Measurements from ENCODE around the gene PIK3C2A.
"Not testable (repeated sequence)": the region's sequence is repeated elsewhere in the genome, so short reads cannot be mapped to it uniquely, and the experiment has no call there.

PIK3C2A gene, protein sequence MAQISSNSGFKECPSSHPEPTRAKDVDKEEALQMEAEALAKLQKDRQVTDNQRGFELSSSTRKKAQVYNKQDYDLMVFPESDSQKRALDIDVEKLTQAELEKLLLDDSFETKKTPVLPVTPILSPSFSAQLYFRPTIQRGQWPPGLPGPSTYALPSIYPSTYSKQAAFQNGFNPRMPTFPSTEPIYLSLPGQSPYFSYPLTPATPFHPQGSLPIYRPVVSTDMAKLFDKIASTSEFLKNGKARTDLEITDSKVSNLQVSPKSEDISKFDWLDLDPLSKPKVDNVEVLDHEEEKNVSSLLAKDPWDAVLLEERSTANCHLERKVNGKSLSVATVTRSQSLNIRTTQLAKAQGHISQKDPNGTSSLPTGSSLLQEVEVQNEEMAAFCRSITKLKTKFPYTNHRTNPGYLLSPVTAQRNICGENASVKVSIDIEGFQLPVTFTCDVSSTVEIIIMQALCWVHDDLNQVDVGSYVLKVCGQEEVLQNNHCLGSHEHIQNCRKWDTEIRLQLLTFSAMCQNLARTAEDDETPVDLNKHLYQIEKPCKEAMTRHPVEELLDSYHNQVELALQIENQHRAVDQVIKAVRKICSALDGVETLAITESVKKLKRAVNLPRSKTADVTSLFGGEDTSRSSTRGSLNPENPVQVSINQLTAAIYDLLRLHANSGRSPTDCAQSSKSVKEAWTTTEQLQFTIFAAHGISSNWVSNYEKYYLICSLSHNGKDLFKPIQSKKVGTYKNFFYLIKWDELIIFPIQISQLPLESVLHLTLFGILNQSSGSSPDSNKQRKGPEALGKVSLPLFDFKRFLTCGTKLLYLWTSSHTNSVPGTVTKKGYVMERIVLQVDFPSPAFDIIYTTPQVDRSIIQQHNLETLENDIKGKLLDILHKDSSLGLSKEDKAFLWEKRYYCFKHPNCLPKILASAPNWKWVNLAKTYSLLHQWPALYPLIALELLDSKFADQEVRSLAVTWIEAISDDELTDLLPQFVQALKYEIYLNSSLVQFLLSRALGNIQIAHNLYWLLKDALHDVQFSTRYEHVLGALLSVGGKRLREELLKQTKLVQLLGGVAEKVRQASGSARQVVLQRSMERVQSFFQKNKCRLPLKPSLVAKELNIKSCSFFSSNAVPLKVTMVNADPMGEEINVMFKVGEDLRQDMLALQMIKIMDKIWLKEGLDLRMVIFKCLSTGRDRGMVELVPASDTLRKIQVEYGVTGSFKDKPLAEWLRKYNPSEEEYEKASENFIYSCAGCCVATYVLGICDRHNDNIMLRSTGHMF (N-terminal part only)

DNA sequence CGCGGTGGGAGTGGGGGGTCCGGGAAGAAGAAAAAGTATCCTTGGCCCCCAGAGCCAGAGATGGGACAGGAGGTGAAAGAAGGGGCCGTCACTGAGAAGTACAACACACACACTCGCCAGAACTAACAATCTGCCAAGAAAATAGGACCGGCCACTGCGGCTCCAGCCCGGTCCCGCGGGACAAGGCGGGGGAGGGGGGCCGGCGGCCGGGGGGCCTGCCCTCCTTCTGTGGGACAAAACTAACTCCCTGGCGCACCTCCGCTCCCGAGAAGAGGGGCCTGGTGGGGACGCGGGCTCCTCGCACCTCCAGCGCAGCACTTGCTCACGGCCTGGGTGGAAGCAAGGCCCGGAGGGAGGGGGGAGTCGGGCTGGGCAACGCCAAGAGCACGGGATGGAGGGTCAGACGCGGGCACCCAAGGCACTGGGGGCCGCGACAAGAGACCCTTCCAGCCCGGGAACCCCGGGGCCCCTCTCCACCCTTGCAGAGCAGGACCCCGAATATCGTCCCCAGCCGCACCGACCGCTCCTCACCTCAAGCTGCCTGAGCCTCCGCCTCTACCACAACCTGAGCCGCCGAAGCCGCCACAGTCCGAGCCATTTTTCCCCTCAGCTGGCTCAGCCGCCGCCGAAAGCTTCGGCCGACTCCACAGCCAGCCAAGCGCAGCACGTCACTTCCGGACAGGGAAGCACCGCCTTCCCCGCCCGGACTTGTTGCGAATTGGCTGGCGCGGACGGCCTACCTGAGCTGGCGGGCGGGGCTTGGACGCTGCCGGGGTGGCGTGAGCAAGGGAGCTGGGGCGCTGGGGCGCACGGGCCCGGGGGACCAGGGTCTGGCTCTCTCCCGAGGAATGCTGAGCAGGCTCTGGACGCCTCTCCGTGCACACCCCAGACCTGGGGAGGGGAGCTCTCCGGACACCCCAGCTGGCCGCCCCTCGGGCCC is at the start of gene PIK3C2A:
Gene PIK3C2A, minus strand, starts transcription at position 670 of the 940 bp plus-strand sequence. CDS start 38,245 bp downstream, outside the sequence.
- peak; percentile 91 for DNase-seq (ENCODE audit: low spot score)

DNA sequence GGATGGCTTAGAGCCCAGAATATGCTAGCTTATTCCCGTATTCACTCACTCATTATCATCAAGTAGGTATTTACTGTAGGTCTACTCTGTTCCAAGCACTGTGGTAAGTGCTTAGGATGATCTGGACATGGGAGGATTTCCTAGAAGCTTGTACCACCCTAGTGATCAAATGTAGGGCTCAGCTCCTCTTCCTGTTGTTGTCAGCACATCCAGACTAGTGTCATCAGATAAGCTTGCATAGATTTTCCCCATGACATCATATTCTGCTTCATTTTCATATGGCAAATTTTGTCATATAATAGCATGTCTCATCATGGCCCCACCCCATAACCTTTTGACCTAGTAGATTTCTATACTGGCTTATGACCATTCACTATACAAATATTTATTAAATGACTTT is 49.4 kb upstream of the PIK3C2A start:
- no peak for DNase-seq (ENCODE audit: low spot score)

DNA sequence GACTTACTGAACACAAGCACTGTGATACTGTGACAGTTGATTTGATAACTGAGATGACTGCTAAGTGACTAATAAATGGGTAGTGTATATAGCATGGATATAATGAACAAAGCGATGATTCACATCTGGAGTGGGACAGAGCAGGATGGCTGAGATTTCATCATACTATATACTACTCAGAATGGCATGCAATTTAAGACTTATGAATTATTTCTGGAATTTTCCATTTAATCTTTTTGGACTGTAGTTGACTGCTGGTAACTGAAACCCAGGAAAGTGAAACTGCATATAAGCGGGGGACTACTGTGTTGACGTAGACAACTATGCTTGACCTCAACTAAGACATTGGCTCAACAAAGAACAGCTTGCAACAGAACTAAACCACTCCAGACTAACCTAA is 48.7 kb upstream of the PIK3C2A start:
- no peak for DNase-seq (ENCODE audit: low spot score)

DNA sequence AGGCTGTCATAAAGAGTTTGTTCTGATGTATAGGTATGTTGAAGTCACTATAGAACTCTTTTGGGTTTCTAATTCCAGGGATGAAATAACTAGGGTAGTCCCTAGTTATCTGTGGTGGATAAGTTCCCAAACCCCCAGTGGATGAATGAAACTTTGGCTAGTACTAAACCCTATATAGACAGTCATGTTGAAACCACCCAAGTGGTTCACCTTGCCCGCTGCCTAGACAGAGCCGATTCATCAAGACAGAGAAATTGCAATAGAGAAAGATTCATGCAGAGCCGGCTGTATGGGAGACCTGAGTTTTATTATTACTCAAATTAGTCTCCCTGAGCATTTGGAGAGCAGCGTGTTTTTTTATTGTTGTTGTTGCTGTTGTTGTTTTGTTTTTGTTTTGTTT is 44.9 kb upstream of the PIK3C2A start:
- DNase-seq (ENCODE audit: low spot score), result no peak

DNA sequence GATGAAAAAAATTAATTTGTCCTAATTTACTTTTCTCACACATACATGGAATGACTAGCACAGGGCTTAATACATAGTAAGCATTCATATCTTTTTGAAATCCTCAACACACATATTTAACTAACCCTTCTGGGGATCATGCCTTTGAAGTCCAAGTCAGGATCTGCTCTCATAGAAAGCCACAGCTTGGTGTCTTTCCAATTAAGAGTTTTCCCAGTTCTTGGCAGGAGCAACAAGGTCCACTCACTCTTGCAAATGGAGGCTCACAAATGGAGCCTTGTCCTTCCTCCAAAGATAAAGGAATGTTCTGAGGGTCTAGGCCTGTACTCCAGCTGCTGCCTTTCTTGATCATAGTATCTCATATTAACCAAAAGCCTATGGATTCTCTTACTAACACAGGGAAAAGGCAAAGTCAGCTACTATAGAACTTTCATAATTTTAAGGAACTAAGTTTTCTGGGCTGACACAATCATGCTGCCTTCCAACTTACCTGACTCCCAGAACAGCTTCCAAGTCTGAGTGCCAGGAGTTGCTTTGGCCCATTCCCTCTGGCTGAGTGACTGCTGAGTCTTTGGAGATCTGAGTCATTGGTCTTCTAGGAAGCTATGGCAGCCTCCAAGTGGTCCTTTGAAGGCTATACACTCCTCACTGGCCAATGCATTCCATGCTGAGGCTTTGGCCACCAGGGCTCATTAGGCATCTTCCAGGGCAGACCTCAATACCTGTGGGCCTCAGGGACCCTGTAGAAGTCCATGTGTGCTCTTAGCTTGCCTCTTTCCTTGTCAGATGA is 43.0 kb upstream of the PIK3C2A start:
- no peak for DNase-seq (ENCODE audit: low spot score)

DNA sequence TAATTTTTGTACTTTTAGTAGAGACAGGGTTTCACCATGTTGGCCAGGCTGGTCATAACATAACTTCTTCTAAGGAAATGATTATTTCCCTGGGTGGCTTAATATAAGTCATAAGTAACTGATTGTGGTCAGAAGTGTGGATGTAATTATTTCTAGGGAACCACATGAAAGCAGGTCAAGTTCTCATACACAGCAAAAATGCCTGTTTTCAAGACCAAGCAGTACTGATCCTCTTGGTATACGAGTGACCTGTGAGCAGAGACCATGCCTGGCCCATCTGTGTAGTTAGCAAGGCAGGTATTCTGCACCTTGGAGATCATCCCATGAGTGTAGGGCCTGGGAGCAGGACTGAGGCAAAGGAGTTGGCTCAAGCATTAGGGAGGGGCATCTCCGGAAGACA is 36.3 kb upstream of the PIK3C2A start:
- DNase-seq (ENCODE audit: low spot score), result no peak

DNA sequence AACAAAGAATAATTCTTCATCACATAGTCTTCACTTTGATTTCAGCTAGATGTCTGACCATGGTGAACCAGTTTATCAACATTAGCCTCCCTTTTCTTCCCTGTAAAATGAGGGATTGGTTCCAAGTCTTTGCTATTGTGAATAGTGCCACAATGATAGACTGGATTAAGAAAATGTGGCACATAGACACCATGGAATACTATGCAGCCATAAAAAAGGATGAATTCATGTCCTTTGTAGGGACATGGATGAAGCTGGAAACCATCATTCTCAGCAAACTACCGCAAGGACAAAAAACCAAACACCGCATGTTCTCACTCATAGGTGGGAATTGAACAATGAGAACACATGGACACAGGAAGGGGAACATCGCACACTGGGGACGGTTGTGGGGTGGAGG is 35.2 kb upstream of the PIK3C2A start:
- not testable (repeated sequence) for DNase-seq (ENCODE audit: low spot score)

DNA sequence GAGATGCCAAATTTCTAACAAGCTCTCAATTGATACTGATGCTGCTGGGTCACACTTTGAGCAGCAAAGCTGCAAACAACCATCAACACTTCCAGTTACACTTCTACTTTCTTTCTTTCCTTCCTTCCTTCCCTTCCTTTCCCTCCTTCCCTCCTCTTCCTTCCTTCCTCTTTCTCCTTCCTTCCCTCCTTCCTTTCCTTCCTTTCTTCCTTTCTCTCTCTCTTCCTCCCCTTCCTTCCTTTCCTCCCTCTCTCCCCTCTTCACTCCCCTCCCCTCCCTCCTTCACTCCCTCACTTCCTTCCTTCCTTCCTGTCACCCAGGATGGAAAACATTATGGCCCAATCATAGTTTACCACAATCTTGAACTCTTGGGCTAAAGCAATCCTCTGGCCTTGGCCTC is 33.0 kb upstream of the PIK3C2A start:
- no peak for DNase-seq (ENCODE audit: low spot score)

DNA sequence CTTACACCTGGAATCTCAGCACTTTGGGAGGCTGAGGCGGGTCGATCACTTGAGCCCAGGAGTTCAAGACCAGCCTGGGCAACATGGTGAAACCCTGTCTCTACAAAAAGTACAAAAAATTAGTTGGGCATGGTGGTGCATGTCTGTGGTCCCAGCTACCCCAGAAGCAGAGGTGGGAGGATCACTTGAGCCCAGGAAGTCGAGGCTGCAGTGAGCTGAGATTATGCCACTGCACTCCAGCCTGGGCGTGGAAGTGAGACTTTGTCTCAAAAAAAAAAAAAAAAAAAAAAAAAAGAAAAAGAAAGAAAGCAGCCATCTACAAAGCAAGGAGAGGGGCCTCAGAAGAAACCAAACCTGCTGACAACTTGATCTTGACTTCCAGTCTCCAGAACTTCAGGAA is 32.1 kb upstream of the PIK3C2A start:
- DNase-seq (ENCODE audit: low spot score), result not testable (repeated sequence)

DNA sequence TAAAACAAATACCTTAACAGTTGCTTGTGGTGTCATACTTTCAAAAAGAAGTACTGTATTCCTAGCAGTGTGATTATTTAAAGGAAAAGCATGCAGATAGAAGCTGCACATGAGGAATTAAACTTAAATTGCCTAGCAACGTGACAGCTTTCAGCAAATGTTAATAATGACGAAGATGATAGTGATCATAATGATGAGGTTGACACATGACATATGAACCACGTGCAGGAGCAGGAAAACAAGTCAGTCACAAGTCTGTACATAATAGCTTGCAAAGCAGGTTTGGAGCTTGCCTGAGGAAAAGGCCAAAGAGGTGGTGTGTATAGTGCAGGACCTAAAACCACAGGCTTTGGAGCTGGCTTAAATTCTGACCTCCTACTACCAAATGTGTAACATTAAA is 30.6 kb upstream of the PIK3C2A start:
- no peak for DNase-seq (ENCODE audit: low spot score)

DNA sequence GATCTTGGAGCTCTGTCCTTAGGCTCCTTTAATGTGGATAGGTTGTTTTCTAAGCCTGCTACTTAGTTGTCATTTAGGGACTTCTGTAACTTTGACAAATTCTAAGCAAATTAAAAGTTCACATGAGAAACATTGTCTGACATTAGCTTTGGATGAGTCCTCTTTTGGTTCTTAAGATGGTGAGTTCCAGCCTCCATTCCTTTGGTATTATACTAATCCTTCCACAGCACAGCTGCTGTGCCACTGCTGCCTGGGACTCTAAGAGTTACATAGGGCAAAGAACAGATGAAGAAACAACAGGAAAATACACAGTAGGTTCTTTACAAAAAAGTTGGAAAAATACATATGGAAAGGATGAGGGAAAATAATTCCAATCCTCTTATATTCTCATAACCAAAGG is 25.3 kb upstream of the PIK3C2A start:
- DNase-seq (ENCODE audit: low spot score), result no peak

DNA sequence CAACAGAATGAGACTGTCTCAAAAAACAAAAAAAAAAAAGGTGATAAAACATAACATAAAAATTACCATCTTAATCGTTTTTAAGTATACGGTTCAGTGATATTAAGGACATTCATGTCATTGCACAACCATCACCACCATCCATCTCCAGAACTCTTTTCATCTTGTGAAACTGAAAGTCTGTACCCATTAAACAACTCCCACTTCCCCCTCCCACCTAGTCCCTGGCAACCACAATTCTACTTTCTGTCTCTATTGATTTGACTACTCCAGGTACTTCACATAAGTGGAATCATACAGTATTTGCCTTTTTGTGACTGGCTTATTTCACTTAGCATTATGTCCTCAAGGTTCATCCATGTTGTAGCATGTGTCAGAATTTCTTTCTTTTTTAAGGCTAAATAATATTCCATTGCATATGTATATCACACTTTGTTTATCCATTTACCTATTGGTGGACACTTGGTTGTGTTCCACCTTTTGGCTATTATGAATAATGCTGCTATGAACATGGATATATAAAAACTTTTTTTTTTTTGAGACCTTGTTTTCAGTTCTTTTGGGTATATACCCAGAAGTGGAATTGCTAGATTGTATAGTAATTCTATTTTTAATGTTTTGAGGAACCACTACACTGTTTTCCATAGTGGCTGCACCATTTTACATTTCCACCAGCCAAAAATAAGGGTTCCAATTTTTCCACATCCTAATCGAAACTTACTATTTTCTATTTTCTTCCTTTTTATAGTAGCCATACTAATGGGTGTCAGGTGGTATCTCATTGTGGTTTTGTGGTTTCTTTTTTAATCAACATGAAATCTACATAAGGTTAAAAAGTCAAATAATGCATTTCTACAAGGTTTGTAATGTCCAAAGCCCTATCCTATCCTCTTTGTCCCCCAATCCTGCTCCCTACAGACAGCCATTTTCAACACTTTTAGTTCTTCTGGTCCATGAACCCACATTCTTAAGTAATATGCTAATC is 23.4 kb upstream of the PIK3C2A start:
- peak; percentile 9 for DNase-seq (ENCODE audit: low spot score)

DNA sequence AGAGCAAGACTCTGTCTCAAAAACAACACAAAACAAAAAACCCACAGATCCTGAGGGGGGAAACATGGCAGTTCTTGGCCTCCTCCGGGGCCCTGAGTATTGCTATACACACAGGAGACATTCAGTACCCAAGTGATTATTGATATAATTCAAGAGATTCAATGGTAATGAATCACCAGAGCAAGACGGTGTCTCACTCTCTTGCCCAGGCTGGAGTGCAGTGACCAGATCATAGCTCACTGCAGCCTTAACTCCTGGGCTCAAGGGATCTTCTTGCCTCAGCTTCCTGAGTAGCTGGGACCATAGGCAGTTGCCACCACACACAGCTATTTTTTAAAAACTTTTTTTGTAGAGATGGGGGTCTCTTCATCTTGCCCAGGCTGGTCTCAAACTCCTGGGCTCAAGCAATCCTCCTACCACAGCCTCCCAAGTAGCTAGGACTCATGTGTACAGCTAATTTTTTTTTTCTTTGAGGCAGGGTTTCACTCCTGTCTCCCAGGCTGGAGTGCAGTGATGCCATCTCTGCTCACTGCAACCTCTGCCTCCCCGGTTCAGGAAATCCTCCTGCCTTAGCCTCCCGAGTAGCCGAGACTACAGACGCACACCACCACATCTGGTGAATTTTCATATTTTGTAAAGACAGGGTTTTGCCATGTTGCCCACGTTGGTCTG is 21.8 kb upstream of the PIK3C2A start:
- no peak for DNase-seq (ENCODE audit: low spot score)

DNA sequence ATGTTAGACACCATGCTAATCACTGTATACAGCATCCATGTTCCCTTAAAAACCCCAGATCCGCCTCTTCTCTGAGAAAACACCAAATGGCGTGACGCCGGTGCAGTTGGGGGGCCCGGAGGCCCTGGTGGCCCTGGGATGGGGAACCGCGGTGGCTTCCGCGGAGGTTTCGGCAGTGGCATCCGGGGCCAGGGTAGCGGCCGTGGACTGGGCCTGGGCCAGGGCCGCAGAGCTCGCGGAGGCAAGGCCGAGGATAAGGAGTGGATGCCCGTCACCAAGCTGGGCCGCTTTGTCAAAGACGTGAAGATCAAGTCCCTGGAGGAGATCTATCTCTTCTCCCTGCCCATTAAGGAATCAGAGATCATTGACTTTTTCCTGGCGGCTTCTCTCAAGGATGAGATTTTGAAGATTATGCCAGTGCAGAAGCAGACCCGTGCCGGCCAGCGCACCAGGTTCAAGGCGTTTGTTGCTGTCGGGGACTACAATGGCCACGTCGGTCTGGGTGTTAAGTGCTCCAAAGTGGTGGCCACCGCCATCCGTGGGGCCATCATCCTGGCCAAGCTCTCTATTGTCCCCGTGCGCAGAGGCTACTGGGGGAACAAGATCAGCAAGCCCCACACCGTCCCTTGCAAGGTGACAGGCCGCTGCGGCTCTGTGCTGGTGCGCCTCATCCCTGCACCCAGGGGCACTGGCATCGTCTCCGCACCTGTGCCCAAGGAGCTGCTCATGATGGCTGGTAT is 20.6 kb upstream of the PIK3C2A start:
- not testable (repeated sequence) for DNase-seq (ENCODE audit: low spot score)

DNA sequence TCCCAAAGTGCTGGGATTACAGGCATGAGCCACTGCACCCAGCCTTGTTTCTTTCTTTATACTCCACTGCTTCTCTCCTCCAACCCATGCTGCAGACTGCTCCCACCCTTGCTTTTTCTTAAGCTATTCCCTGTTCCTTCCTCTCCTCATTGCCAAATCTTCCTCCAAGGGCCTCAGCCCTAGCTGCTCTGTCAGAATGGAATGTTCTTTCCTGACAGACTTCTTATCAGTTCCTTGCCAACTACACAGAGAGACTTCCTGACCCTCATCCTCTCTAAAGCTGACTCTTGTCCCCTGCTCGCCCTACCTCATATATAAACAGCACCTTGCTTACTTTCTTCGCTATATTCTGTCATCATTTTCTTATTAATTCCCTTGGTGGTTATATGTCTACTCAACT is 16.9 kb upstream of the PIK3C2A start:
- no peak for DNase-seq (ENCODE audit: low spot score)

DNA sequence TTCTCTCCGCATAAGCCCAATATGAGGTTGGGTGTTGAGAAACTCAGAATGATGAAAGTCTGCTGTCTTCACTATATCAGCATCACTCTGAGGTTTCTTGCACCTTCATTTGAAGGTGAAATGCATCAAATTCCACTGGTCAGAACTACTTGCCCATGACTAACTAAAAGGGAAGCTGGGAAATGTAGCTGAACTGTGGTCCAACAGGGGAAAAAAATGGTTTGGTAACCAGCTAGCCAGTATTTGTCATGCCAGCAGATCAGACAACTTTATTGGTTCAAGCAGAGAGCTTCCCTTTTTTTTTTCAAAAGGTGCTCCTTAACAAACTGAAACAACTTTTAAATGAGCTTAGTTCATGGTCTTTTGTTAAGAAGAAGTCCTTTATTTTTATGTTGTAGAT is 14.2 kb upstream of the PIK3C2A start:
- DNase-seq (ENCODE audit: low spot score), result no peak

DNA sequence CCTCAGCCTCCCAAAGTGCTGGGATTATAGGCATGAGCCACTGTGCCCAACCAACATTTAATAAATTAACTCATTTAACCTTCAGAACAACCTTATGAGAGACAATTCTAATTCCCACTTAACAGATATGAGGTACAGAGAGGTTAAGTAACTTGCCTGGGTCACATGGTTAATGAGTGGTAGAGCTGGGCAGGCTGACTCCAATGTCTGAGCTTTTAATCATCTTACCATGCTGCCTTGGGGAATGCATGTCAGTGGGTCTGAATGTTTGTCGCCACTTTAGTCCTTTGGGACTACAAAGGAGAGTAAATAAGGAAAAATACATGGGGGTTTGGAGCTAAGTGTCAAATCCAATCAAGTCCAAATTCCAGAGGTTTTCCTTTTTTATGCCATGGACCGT is 11.2 kb upstream of the PIK3C2A start:
- no peak for DNase-seq (ENCODE audit: low spot score)

DNA sequence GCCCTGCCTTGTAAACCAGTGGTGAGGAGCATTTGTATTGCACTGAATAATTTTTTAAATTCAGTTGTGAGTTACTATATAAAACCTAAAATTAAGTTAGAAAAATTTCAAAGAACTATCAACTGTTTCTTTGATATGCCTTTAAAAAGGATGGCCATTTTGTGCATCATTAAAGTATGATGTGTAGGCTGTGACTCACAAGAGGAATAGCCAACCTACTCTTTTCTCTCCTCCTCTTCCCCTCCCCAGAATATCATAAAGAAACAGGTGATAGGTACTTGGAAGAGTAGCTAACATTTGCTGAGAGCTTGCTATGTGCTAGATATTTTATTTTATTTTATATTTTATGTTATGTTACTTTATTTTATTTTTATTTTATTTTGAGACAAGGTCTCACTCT is 10.6 kb upstream of the PIK3C2A start:
- DNase-seq (ENCODE audit: low spot score), result no peak
